ENCODE data around the gene RPTOR. TPM values are rescaled to one million over a fixed set of nuclear protein-coding genes. Genes with fewer than 3 reads are reported as not detected.

The RPTOR gene
- total and polyA plus RNA-seq, 2 donors (not counting 1 experiment from before 2014, with no cell fraction given): 6.7 to 22.8 TPM

DNA sequence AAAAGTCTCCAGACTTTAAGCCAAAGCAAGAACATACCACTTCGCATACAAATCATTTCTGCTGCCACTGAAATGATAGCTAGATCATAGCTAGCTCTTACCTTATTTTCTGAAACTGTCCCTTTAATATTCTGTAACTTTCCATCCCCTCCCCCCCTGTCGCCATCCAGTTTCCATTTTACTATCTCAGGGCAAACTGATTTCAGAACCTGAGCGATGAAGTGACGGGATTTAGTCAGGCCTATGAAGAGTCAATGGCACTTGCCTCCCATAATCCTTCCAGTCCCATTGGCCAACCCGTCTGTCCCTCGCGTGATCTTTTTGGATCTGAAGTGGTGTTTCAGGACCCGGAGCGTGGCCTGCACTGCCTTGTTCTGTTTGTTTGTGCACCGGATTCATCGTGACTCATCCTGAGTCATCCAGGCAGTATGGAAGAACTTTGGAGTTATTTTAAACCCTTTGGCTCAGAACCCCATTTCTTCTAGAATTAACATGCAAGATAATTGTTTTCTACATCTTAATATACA, 247.2 kb downstream of the RPTOR start:
- Histone ChIP-seq H3K27ac (ENCODE audit: insufficient read depth, low read length) (peak overlapping the region; percentile 93), H3K4me2 (ENCODE audit: extremely low read depth, insufficient read depth, low read length) (peak overlapping the region; percentile 62), H3K4me3 (replicated peaks in 1 of 4; ENCODE audit: control extremely low read depth in 1 of 4, insufficient read depth in 1 of 4, low read depth in 3 of 4, low read length in 4 of 4) (no peak overlapping the region), H3K9ac (ENCODE audit: insufficient read depth, low read length) (peak overlapping the region; percentile 20), H3K79me2 (ENCODE audit: control insufficient read depth, insufficient read depth, low read length) (peaks cover 7% of the 10 kb centered on the region), H3K4me1 (ENCODE audit: control insufficient read depth, extremely low read depth, insufficient read depth, low read length) (peaks cover 62% of the 10 kb centered on the region), H3K27me3 (ENCODE audit: control insufficient read depth, insufficient read depth, low read length) (no peaks in the 10 kb centered on the region), H3K9me3 (ENCODE audit: control insufficient read depth, insufficient read depth, low read depth, low read length) (no peaks in the 10 kb centered on the region), H4K20me1 (ENCODE audit: control insufficient read depth, extremely low read depth, insufficient read depth, low read length) (no peaks in the 10 kb centered on the region), H2AFZ (ENCODE audit: low read length) (no peak overlapping the region), H3K36me3 (ENCODE audit: control insufficient read depth, insufficient read depth, low read length) (no peaks in the 10 kb centered on the region)
- TF ChIP-seq, protein P1, sequence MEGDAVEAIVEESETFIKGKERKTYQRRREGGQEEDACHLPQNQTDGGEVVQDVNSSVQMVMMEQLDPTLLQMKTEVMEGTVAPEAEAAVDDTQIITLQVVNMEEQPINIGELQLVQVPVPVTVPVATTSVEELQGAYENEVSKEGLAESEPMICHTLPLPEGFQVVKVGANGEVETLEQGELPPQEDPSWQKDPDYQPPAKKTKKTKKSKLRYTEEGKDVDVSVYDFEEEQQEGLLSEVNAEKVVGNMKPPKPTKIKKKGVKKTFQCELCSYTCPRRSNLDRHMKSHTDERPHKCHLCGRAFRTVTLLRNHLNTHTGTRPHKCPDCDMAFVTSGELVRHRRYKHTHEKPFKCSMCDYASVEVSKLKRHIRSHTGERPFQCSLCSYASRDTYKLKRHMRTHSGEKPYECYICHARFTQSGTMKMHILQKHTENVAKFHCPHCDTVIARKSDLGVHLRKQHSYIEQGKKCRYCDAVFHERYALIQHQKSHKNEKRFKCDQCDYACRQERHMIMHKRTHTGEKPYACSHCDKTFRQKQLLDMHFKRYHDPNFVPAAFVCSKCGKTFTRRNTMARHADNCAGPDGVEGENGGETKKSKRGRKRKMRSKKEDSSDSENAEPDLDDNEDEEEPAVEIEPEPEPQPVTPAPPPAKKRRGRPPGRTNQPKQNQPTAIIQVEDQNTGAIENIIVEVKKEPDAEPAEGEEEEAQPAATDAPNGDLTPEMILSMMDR (conservative IDR thresholded peaks at IDR 0.05 in 1 of 2, IDR thresholded peaks at IDR 0.05 in 1 of 2; ENCODE audit: low read depth in 1 of 2, low read length in 2 of 2): no peak
- TF ChIP-seq EZH2 (IDR thresholded peaks at IDR 0.05; ENCODE audit: low read length, missing control alignments): no peak
- DNase-seq (ENCODE audit: low read depth in 2 of 2): peak; percentile 97 to 99

DNA sequence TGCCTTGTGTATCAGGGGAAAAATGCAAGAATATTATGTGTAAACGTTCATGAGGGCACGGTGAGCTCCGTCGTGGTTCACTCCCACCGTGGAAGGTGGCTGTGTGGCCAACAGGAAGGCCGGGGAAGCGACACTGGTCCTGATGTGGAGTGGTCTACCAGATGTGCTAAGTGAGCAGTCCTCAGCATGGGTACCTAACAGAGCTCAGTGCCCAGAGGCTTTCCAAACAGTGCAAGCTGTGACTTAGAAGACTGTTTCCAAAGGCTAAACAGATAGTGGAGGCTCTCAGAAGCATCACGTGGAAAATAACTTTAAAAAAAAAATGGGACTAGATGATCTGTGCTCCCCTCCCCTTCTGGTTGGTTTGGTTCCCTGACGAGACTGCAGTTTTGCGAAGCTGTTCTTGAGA, 247.7 kb downstream of the RPTOR start:
- Histone ChIP-seq H3K27ac (ENCODE audit: insufficient read depth, low read length) (peak overlapping the region; percentile 93), H2AFZ (ENCODE audit: low read length) (no peak overlapping the region), H3K4me1 (ENCODE audit: control insufficient read depth, extremely low read depth, insufficient read depth, low read length) (peaks cover 62% of the 10 kb centered on the region), H3K36me3 (ENCODE audit: control insufficient read depth, insufficient read depth, low read length) (no peaks in the 10 kb centered on the region), H3K27me3 (ENCODE audit: control insufficient read depth, insufficient read depth, low read length) (no peaks in the 10 kb centered on the region), H3K79me2 (ENCODE audit: control insufficient read depth, insufficient read depth, low read length) (peaks cover 7% of the 10 kb centered on the region), H3K9ac (ENCODE audit: insufficient read depth, low read length) (peak overlapping the region; percentile 32), H3K9me3 (ENCODE audit: control insufficient read depth, insufficient read depth, low read depth, low read length) (no peaks in the 10 kb centered on the region), H3K4me3 (replicated peaks in 1 of 4; ENCODE audit: control extremely low read depth in 1 of 4, insufficient read depth in 1 of 4, low read depth in 3 of 4, low read length in 4 of 4) (peak overlapping the region in 1 of 4 experiments; percentile 25), H4K20me1 (ENCODE audit: control insufficient read depth, extremely low read depth, insufficient read depth, low read length) (no peaks in the 10 kb centered on the region), H3K4me2 (ENCODE audit: extremely low read depth, insufficient read depth, low read length) (peak overlapping the region; percentile 55)
- DNase-seq (ENCODE audit: low read depth in 2 of 2): peak; percentile 9 to 72
- TF ChIP-seq EZH2 (IDR thresholded peaks at IDR 0.05; ENCODE audit: low read length, missing control alignments): no peak
- TF ChIP-seq, protein P1 (conservative IDR thresholded peaks at IDR 0.05 in 1 of 2, IDR thresholded peaks at IDR 0.05 in 1 of 2; ENCODE audit: low read depth in 1 of 2, low read length in 2 of 2): no peak

DNA sequence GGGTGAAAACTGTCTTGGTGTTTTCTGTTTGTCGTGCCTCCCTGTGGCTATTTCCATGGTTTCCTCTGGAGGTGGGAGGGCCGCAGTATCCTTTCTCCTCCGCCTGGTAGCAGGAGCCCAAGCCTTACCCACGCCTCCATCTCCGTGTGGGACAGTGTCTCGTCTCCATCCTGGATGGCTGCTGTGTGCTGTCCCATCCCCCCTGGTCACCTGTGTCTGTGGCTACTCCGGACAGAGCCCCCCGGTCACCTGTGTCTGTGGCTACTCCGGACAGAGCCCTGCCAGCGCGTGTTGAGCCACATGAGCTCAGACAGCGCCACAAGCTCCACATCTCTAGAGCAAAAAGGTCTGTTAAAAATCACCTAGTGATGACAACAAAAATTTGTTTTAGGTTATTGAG, 248.8 kb downstream of the RPTOR start:
- Histone ChIP-seq H3K4me2 (ENCODE audit: extremely low read depth, insufficient read depth, low read length) (no peak overlapping the region), H3K4me1 (ENCODE audit: control insufficient read depth, extremely low read depth, insufficient read depth, low read length) (peaks cover 62% of the 10 kb centered on the region), H3K9me3 (ENCODE audit: control insufficient read depth, insufficient read depth, low read depth, low read length) (no peaks in the 10 kb centered on the region), H3K9ac (ENCODE audit: insufficient read depth, low read length) (peak overlapping the region; percentile 48), H3K36me3 (ENCODE audit: control insufficient read depth, insufficient read depth, low read length) (no peaks in the 10 kb centered on the region), H3K27ac (ENCODE audit: insufficient read depth, low read length) (peak overlapping the region; percentile 93), H3K4me3 (replicated peaks in 1 of 4; ENCODE audit: control extremely low read depth in 1 of 4, insufficient read depth in 1 of 4, low read depth in 3 of 4, low read length in 4 of 4) (no peak overlapping the region), H3K27me3 (ENCODE audit: control insufficient read depth, insufficient read depth, low read length) (no peaks in the 10 kb centered on the region), H4K20me1 (ENCODE audit: control insufficient read depth, extremely low read depth, insufficient read depth, low read length) (no peaks in the 10 kb centered on the region), H2AFZ (ENCODE audit: low read length) (no peak overlapping the region), H3K79me2 (ENCODE audit: control insufficient read depth, insufficient read depth, low read length) (peaks cover 7% of the 10 kb centered on the region)
- TF ChIP-seq EZH2 (IDR thresholded peaks at IDR 0.05; ENCODE audit: low read length, missing control alignments): no peak
- TF ChIP-seq, protein P1 (conservative IDR thresholded peaks at IDR 0.05 in 1 of 2, IDR thresholded peaks at IDR 0.05 in 1 of 2; ENCODE audit: low read depth in 1 of 2, low read length in 2 of 2): no peak
- DNase-seq (ENCODE audit: low read depth in 2 of 2): no peak
